Mesenchymal stem cell (in vitro differentiated cells and primary cell): ENCODE measurements around the gene TPM1.
"Not testable (repeated sequence)": the region's sequence is repeated elsewhere in the genome, so short reads cannot be mapped to it uniquely, and the experiment has no call there.

Source experiments
- DNase-seq: peaks from one replicate; pipeline ENCODE4 v3.0.0-alpha.2; 2013
- H2AFZ ChIP-seq: one replicate; pipeline ENCODE4 v1.6.1; 2013; ENCODE audit warnings: low read depth, mild to moderate bottlenecking, control low read depth, inconsistent platforms, low read length, moderate library complexity
- H2AK5ac ChIP-seq: 2 replicates; pipeline ENCODE4 v1.6.1; 2013; ENCODE audit warnings: low read length, moderate library complexity, mild to moderate bottlenecking, inconsistent platforms; ENCODE audit not compliant: severe bottlenecking
- H2BK120ac ChIP-seq: one replicate; pipeline ENCODE4 v1.6.1; 2013; ENCODE audit warnings: low read depth, mild to moderate bottlenecking, inconsistent platforms, low read length, moderate library complexity
- H2BK12ac ChIP-seq, 2 experiments: one replicate each; pipeline ENCODE4 v1.6.1; 2013; ENCODE audit warnings: inconsistent platforms in 2 of 2, low read length in 2 of 2, mild to moderate bottlenecking in 2 of 2, moderate library complexity in 2 of 2, control low read depth in 1 of 2
- H2BK15ac ChIP-seq: one replicate; pipeline ENCODE4 v1.6.1; 2013; ENCODE audit warnings: mild to moderate bottlenecking, low read depth, inconsistent platforms; ENCODE audit not compliant: poor library complexity, severe bottlenecking
- H2BK5ac ChIP-seq: 2 replicates; pipeline ENCODE4 v1.6.1; 2013; ENCODE audit warnings: low read depth, mild to moderate bottlenecking, low read length, control low read depth, inconsistent platforms; ENCODE audit not compliant: poor library complexity, severe bottlenecking
- H3K14ac ChIP-seq, 2 experiments: one replicate each; pipeline ENCODE4 v1.6.1; 2013; ENCODE audit warnings: inconsistent platforms in 2 of 2, low read length in 2 of 2, control low read depth in 1 of 2, mild to moderate bottlenecking in 1 of 2, moderate library complexity in 1 of 2
- H3K18ac ChIP-seq, 2 experiments: one replicate each; pipeline ENCODE4 v1.6.1; 2013; ENCODE audit warnings: inconsistent platforms in 2 of 2, low read length in 2 of 2, control low read depth in 1 of 2, low read depth in 1 of 2, mild to moderate bottlenecking in 1 of 2
- H3K23ac ChIP-seq, 2 experiments: one replicate each; pipeline ENCODE4 v1.6.1; 2013; ENCODE audit warnings: inconsistent platforms in 2 of 2, low read length in 2 of 2, mild to moderate bottlenecking in 2 of 2, moderate library complexity in 2 of 2, control low read depth in 1 of 2
- H3K27ac ChIP-seq: 2 replicates; pipeline ENCODE4 v1.5.1; 2013; ENCODE audit warnings: mild to moderate bottlenecking, moderate library complexity, low read length, control low read depth, inconsistent platforms; ENCODE audit not compliant: poor library complexity, severe bottlenecking
- H3K27me3 ChIP-seq, 2 experiments: 2 replicates each; pipeline versions ENCODE4 v1.6.1 to v1.7.0; 2013; ENCODE audit warnings: low read length in 2 of 2, mild to moderate bottlenecking in 2 of 2, moderate library complexity in 2 of 2, control low read depth in 1 of 2, inconsistent platforms in 1 of 2; ENCODE audit not compliant: control insufficient read depth in 1 of 2, insufficient read depth in 1 of 2
- H3K36me3 ChIP-seq, 2 experiments: 2 replicates each; pipeline versions ENCODE4 v1.6.1 to v1.7.0; 2013; ENCODE audit warnings: low read length in 2 of 2, control low read depth in 1 of 2, inconsistent platforms in 1 of 2, low read depth in 1 of 2, mild to moderate bottlenecking in 1 of 2; ENCODE audit not compliant: insufficient read depth in 2 of 2, control insufficient read depth in 1 of 2
- H3K4ac ChIP-seq, 2 experiments: one replicate each; pipeline ENCODE4 v1.6.1; 2013; ENCODE audit warnings: inconsistent platforms in 2 of 2, low read length in 2 of 2, mild to moderate bottlenecking in 2 of 2, moderate library complexity in 2 of 2, control low read depth in 1 of 2, low read depth in 1 of 2
- H3K4me1 ChIP-seq: 2 replicates; pipeline ENCODE4 v1.6.1; 2013; ENCODE audit warnings: low read depth, low read length, control low read depth; ENCODE audit not compliant: control insufficient read depth, insufficient read depth
- H3K4me2 ChIP-seq: 2 replicates; pipeline ENCODE4 v1.6.1; 2013; ENCODE audit warnings: low read length, mild to moderate bottlenecking, inconsistent platforms; ENCODE audit not compliant: poor library complexity, severe bottlenecking
- H3K4me3 ChIP-seq, 2 experiments: 2 replicates each; pipeline versions ENCODE4 v1.5.1 to v1.7.0; 2013; ENCODE audit warnings: low read length in 2 of 2, mild to moderate bottlenecking in 2 of 2, control low read depth in 1 of 2, low read depth in 1 of 2; ENCODE audit not compliant: insufficient read depth in 1 of 2
- H3K79me1 ChIP-seq: replicated peaks from 2 replicates; pipeline ENCODE4 v1.6.1; 2013; ENCODE audit warnings: mild to moderate bottlenecking, control low read depth, low read length, inconsistent platforms; ENCODE audit not compliant: poor library complexity, severe bottlenecking
- H3K9ac ChIP-seq: 2 replicates; pipeline ENCODE4 v1.7.0; 2013; ENCODE audit warnings: mild to moderate bottlenecking, low read length, moderate library complexity
- H3K9me3 ChIP-seq: 2 replicates; pipeline ENCODE4 v1.7.0; 2013; ENCODE audit warnings: mild to moderate bottlenecking, low read length; ENCODE audit not compliant: control insufficient read depth
- H4K8ac ChIP-seq: one replicate; pipeline ENCODE4 v1.6.1; 2013; ENCODE audit warnings: inconsistent platforms, mild to moderate bottlenecking, low read length, moderate library complexity
- H4K91ac ChIP-seq: one replicate; pipeline ENCODE4 v1.6.1; 2013; ENCODE audit warnings: mild to moderate bottlenecking, low read length, inconsistent platforms
- WGBS: methylation state at CpG from one replicate; pipeline ENCODE4 v1.1.7; 2013; ENCODE audit warnings: mixed read lengths; 5-methylcytosine and 5-hydroxymethylcytosine counted together

Gene TPM1

GRCh38 chr15:63096178-63096577, 53.6 kb downstream of the TPM1 start:
- Histone ChIP-seq H3K79me1 (no peaks in the 10 kb centered on the region), H3K18ac (no peak overlapping the region), H3K27ac (no peak overlapping the region), H3K36me3 (no peaks in the 10 kb centered on the region), H3K4me1 (peaks cover 3% of the 10 kb centered on the region), H2BK15ac (no peak overlapping the region), H3K4me2 (no peak overlapping the region), H3K9me3 (no peaks in the 10 kb centered on the region), H3K4me3 (no peak overlapping the region), H3K27me3 (no peaks in the 10 kb centered on the region), H2BK5ac (no peak overlapping the region), H4K8ac (no peak overlapping the region), H3K14ac (no peak overlapping the region), H3K9ac (no peak overlapping the region), H2AK5ac (peak overlapping the region; percentile 29), H3K4ac (no peak overlapping the region), H2BK12ac (no peak overlapping the region), H2AFZ (no peak overlapping the region), H4K91ac (no peak overlapping the region), H3K23ac (no peak overlapping the region), H2BK120ac (no peak overlapping the region)
- 100% methylated on average over 4 of the region's 4 CpGs for WGBS
- no peak for DNase-seq

- H4K91ac ChIP-seq, H2AK5ac ChIP-seq, H3K79me1 ChIP-seq, H3K4ac ChIP-seq, H3K18ac ChIP-seq, H2BK15ac ChIP-seq, H3K23ac ChIP-seq, H4K8ac ChIP-seq, H3K36me3 ChIP-seq, H2BK5ac ChIP-seq, H3K9me3 ChIP-seq, H3K4me3 ChIP-seq, H3K4me1 ChIP-seq, H2AFZ ChIP-seq, H2BK120ac ChIP-seq, H3K14ac ChIP-seq, H3K9ac ChIP-seq, H3K4me2 ChIP-seq, DNase-seq, H3K27me3 ChIP-seq, H2BK12ac ChIP-seq, H3K27ac ChIP-seq: not testable (repeated sequence)
- 91% methylated on average over 26 of the region's 33 CpGs for WGBS
Observed at GRCh38 chr15:63098901-63099300, 56.4 kb downstream of the TPM1 start.

GRCh38 chr15:63099581-63099980, 57.0 kb downstream of the TPM1 start:
- H3K27me3 ChIP-seq, H2BK12ac ChIP-seq, H3K9me3 ChIP-seq, H2BK5ac ChIP-seq, H3K18ac ChIP-seq, H3K27ac ChIP-seq, H2BK120ac ChIP-seq, H4K8ac ChIP-seq, H3K36me3 ChIP-seq, H3K23ac ChIP-seq, H3K14ac ChIP-seq, H3K4me3 ChIP-seq, H3K4ac ChIP-seq, H4K91ac ChIP-seq, H3K9ac ChIP-seq, H2BK15ac ChIP-seq, DNase-seq, H3K4me1 ChIP-seq, H2AFZ ChIP-seq, H2AK5ac ChIP-seq, H3K79me1 ChIP-seq, H3K4me2 ChIP-seq: not testable (repeated sequence)
- WGBS, result 100% methylated on average over 1 of the region's 5 CpGs

GRCh38 chr15:63103416-63103815, 60.9 kb downstream of the TPM1 start:
- H3K4me2 ChIP-seq, result no peak overlapping the region
- no peak overlapping the region for H3K4ac ChIP-seq
- no peaks in the 10 kb centered on the region for H3K27me3 ChIP-seq
- no peak overlapping the region for H2BK12ac ChIP-seq
- no peak for DNase-seq
- no peak overlapping the region for H2BK5ac ChIP-seq
- H3K36me3 ChIP-seq, result no peaks in the 10 kb centered on the region
- no peak overlapping the region for H3K4me3 ChIP-seq
- no peak overlapping the region for H4K8ac ChIP-seq
- H2BK15ac ChIP-seq, result no peak overlapping the region
- no peak overlapping the region for H3K9ac ChIP-seq
- H3K18ac ChIP-seq, result no peak overlapping the region
- 90% methylated on average over 3 of the region's 3 CpGs for WGBS
- H2AFZ ChIP-seq, result no peak overlapping the region
- no peak overlapping the region for H3K27ac ChIP-seq
- H3K4me1 ChIP-seq, result peaks cover 3% of the 10 kb centered on the region
- H3K14ac ChIP-seq, result no peak overlapping the region
- peak overlapping the region; percentile 71 for H2AK5ac ChIP-seq
- H2BK120ac ChIP-seq, result no peak overlapping the region
- H3K23ac ChIP-seq, result no peak overlapping the region
- no peaks in the 10 kb centered on the region for H3K9me3 ChIP-seq
- H4K91ac ChIP-seq, result no peak overlapping the region
- H3K79me1 ChIP-seq, result no peaks in the 10 kb centered on the region
